Keratinocyte (primary cell): ENCODE data around the gene MGAT2. TPM values are rescaled to one million over a fixed set of nuclear protein-coding genes. Genes with fewer than 3 reads are reported as not detected.

Experiments
- DNase-seq: peaks from one replicate; pipeline ENCODE4 v3.0.0-alpha.2; 2011; ENCODE audit warnings: low read depth, missing footprints, low spot score
- FAIRE-seq: peaks from 2 replicates; lab custom pipeline; 2011; peaks lifted over from hg19 to GRCh38; lab: Jason Lieb, UNC
- H2AFZ ChIP-seq: 2 replicates; pipeline ENCODE4 v1.6.0; 2012; ENCODE audit warnings: low read length, control low read depth, inconsistent platforms; ENCODE audit not compliant: control insufficient read depth
- H3K27ac ChIP-seq: 2 replicates; pipeline ENCODE4 v1.5.1; 2011; ENCODE audit warnings: low read length; ENCODE audit not compliant: control insufficient read depth, insufficient read depth
- H3K27me3 ChIP-seq: 3 replicates; pipeline ENCODE4 v1.6.0; 2011; ENCODE audit warnings: low read length; ENCODE audit not compliant: control insufficient read depth, insufficient read depth; ENCODE audit errors: extremely low read depth
- H3K36me3 ChIP-seq, 2 experiments: 2 replicates in 1 of 2; 3 replicates in 1 of 2; pipeline ENCODE4 v1.5.1; 2011; ENCODE audit warnings: low read length in 2 of 2, mild to moderate bottlenecking in 1 of 2; ENCODE audit not compliant: control insufficient read depth in 2 of 2, insufficient read depth in 2 of 2; ENCODE audit errors: extremely low read depth in 1 of 2
- H3K4me1 ChIP-seq: 3 replicates; pipeline ENCODE4 v1.5.1; 2011; ENCODE audit warnings: low read length; ENCODE audit not compliant: control insufficient read depth, insufficient read depth; ENCODE audit errors: extremely low read depth
- H3K4me2 ChIP-seq: 3 replicates; pipeline ENCODE4 v1.6.0; 2011; ENCODE audit warnings: low read depth, low read length; ENCODE audit not compliant: control insufficient read depth, insufficient read depth; ENCODE audit errors: extremely low read depth
- H3K4me3 ChIP-seq, 3 experiments: fragments of 200-600 bp in 1 of 3; sonication (generic) in 1 of 3; 2 replicates in 2 of 3; 3 replicates in 1 of 3; pipeline ENCODE4 v1.5.1; 2011 to 2016; ENCODE audit warnings: low read length in 3 of 3, mild to moderate bottlenecking in 3 of 3, control low read depth in 2 of 3, inconsistent platforms in 1 of 3, low read depth in 1 of 3, mixed read lengths in 1 of 3, mixed run types in 1 of 3, moderate library complexity in 1 of 3; ENCODE audit not compliant: control insufficient read depth in 2 of 3, insufficient read depth in 2 of 3; ENCODE audit errors: extremely low read depth in 1 of 3
- H3K79me2 ChIP-seq: 2 replicates; pipeline ENCODE4 v1.6.0; 2012; ENCODE audit warnings: low read length; ENCODE audit not compliant: control insufficient read depth, insufficient read depth
- H3K9ac ChIP-seq: 3 replicates; pipeline ENCODE4 v1.6.0; 2011; ENCODE audit warnings: low read length; ENCODE audit not compliant: control insufficient read depth, insufficient read depth; ENCODE audit errors: extremely low read depth
- H3K9me1 ChIP-seq: 3 replicates; pipeline ENCODE4 v1.6.0; 2011; ENCODE audit warnings: low read length; ENCODE audit not compliant: control insufficient read depth, insufficient read depth; ENCODE audit errors: extremely low read depth
- H3K9me3 ChIP-seq: 2 replicates; pipeline ENCODE4 v1.5.1; 2012; ENCODE audit warnings: low read depth, low read length; ENCODE audit not compliant: control insufficient read depth
- H4K20me1 ChIP-seq: 3 replicates; pipeline ENCODE4 v1.6.0; 2011; ENCODE audit warnings: low read length; ENCODE audit not compliant: control insufficient read depth, insufficient read depth; ENCODE audit errors: extremely low read depth
- EZH2 ChIP-seq: IDR thresholded peaks from one replicate; pipeline ENCODE4 v1.6.1; 2012; ENCODE audit warnings: inconsistent platforms, mild to moderate bottlenecking, low read length, moderate library complexity
- dilution Hi-C: fragments of 300-500 bp; cut with MboI; formaldehyde crosslinking; loops from one replicate; pipeline ENCODE4 v1.7.0; 2020; ENCODE audit warnings: low sequenced_read_pairs; ENCODE audit not compliant: extremely low pct_ligation_motif_present
- polyA plus RNA-seq, 5 experiments: library from polyadenylated mRNA; depleted of rRNA in 3 of 5; stranded (reverse) in 3 of 5; stranded (forward) in 1 of 5; unstranded in 1 of 5; fragments of >200 nt; gene quantifications; 1 replicate in 1 of 5; 2 replicates in 3 of 5; 3 replicates in 1 of 5; pipeline versions ENCODE4 v1.2.1 to v1.2.3, GENCODE V29; 2011 to 2012; ENCODE audit warnings: missing spikeins in 2 of 5, low read depth in 1 of 5, low replicate concordance in 1 of 5
- TF ChIP-seq, protein P1 (sequence below), 3 experiments: IDR thresholded peaks in 1 of 3; conservative IDR thresholded peaks in 1 of 3; optimal IDR thresholded peaks in 1 of 3; 2 replicates in 2 of 3; 3 replicates in 1 of 3; pipeline versions ENCODE3 to v1.5.1; 2011; ENCODE audit warnings: low read length in 3 of 3, mild to moderate bottlenecking in 3 of 3, moderate library complexity in 2 of 3, control low read depth in 1 of 3, inconsistent platforms in 1 of 3; ENCODE audit not compliant: insufficient read depth in 2 of 3; ENCODE audit errors: extremely low read depth in 1 of 3

The MGAT2 gene
- polyA plus RNA-seq, 1 donor (not counting 4 experiments of a cell fraction or from before 2014, with no cell fraction given), result 24.0 TPM

DNA sequence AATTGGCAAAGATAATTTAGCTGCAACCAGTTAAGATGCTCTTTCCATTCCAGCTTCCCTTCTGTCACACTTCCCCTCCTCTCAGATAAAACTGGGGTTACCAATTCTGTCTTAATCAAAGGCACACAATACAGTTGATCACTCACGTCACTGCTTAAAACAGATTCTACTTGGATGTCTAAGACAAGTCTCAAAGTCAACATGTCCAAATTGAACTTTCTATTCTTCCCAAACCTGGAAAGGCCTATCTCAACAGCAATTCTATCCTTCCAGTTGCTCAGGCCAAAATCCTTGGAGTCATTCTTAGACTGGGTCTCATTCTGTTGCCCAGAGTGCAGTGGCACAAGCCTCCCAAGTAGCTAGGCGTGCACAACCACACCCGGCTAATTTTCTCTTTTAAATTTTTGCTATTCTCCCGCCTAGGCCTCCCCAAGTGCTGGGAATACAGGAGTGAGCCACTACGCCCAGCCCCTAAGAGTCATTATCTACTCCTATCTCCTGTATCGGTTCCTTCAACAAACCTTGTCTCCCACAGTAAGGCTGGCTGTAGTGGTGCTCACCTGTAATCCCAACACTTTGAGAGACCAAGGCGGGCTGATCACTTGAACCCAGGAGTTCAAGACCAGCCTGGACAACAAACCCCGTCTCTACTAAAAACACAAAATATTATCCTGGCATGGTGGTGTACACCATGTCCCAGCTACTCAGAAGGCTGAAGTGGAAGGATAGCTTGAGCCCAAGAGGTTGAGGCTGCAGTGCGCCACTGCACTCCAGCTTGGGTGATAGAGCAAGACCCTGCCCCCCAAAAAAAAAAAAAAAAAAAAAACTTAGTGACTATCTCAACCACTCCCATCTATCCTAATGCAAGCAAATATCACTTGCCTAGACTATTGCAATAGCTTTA is 39.1 kb upstream of the MGAT2 start:
- no peak for DNase-seq
- Histone ChIP-seq H3K9me3 (no peaks in the 10 kb centered on the region), H3K9ac (no peak overlapping the region), H3K4me2 (no peak overlapping the region), H3K36me3 (peaks cover 9 to 26% of the 10 kb centered on the region in 2 experiments), H4K20me1 (peaks cover 8% of the 10 kb centered on the region), H3K4me1 (peaks cover 21% of the 10 kb centered on the region), H2AFZ (no peak overlapping the region), H3K9me1 (no peaks in the 10 kb centered on the region), H3K4me3 (no peak overlapping the region), H3K27ac (no peak overlapping the region), H3K27me3 (no peaks in the 10 kb centered on the region), H3K79me2 (peaks cover 59% of the 10 kb centered on the region)
- FAIRE-seq, result no peak
- dilution Hi-C loops, result no loop called here
- TF ChIP-seq EZH2, result no peak
- TF ChIP-seq, protein P1, sequence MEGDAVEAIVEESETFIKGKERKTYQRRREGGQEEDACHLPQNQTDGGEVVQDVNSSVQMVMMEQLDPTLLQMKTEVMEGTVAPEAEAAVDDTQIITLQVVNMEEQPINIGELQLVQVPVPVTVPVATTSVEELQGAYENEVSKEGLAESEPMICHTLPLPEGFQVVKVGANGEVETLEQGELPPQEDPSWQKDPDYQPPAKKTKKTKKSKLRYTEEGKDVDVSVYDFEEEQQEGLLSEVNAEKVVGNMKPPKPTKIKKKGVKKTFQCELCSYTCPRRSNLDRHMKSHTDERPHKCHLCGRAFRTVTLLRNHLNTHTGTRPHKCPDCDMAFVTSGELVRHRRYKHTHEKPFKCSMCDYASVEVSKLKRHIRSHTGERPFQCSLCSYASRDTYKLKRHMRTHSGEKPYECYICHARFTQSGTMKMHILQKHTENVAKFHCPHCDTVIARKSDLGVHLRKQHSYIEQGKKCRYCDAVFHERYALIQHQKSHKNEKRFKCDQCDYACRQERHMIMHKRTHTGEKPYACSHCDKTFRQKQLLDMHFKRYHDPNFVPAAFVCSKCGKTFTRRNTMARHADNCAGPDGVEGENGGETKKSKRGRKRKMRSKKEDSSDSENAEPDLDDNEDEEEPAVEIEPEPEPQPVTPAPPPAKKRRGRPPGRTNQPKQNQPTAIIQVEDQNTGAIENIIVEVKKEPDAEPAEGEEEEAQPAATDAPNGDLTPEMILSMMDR (optimal IDR thresholded peaks at IDR 0.05 in 1 of 3, IDR thresholded peaks at IDR 0.05 in 1 of 3, conservative IDR thresholded peaks at IDR 0.05 in 1 of 3; ENCODE audit: extremely low read depth in 1 of 3, insufficient read depth in 2 of 3, low read length in 3 of 3), result no peak

DNA sequence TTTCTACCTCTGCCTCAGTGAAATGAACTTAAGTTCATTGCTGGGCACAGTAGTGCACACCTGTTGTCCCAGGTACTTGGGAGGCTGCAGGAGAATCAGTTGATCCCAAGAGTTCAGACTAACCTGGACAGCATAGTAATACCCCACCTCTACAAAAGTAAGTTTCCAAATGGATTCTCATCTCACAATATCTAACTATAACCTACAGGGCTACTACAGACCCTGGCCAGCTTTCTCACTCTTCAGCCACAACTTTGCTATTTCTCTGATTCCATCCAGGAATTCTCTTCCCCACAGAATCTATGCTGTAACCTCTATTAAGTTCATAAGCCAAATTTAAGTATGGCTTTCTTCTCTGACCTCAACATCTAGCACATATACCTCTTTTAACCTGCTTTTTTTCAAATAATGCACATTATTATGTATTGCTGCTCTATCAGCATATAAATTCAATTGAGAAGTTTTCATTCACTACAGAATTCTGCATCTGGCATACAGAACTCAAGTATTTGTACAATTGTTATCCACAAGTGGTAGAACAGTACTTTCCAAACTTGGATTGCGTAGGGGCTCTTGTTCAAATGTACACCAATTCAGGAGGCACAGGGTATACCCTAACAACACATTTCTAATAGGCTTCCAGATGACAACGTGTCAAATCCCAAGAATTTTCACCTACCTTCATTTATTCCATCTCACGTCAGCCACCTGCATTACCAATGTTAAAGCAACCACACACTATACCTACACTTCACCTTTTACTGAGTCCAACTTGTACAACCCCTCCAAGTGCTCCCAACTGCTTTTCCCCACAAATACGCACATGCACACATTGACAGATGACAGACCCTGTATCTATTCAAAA is 38.3 kb upstream of the MGAT2 start:
- Histone ChIP-seq H3K4me2 (no peak overlapping the region), H3K36me3 (peaks cover 7 to 23% of the 10 kb centered on the region in 2 experiments), H3K79me2 (peaks cover 59% of the 10 kb centered on the region), H3K9ac (no peak overlapping the region), H2AFZ (no peak overlapping the region), H3K4me1 (peaks cover 21% of the 10 kb centered on the region), H3K9me1 (no peaks in the 10 kb centered on the region), H3K27ac (no peak overlapping the region), H3K9me3 (no peaks in the 10 kb centered on the region), H4K20me1 (peaks cover 8% of the 10 kb centered on the region), H3K4me3 (no peak overlapping the region), H3K27me3 (no peaks in the 10 kb centered on the region)
- FAIRE-seq (no peak), DNase-seq (no peak)
- dilution Hi-C loops, result no loop called here
- TF ChIP-seq, protein P1 (optimal IDR thresholded peaks at IDR 0.05 in 1 of 3, IDR thresholded peaks at IDR 0.05 in 1 of 3, conservative IDR thresholded peaks at IDR 0.05 in 1 of 3; ENCODE audit: extremely low read depth in 1 of 3, insufficient read depth in 2 of 3, low read length in 3 of 3), result no peak
- no peak for TF ChIP-seq EZH2
